GM19240 (cell line): Measurements from ENCODE around the gene RASSF6.
"Not testable (repeated sequence)": the region's sequence is repeated elsewhere in the genome, so short reads cannot be mapped to it uniquely, and the experiment has no call there.

Experiments used
- DNase-seq: peaks from one replicate; pipeline ENCODE4 v3.0.0; 2011; ENCODE audit warnings: low spot score; ENCODE audit not compliant: insufficient read length

RASSF6 gene, protein sequence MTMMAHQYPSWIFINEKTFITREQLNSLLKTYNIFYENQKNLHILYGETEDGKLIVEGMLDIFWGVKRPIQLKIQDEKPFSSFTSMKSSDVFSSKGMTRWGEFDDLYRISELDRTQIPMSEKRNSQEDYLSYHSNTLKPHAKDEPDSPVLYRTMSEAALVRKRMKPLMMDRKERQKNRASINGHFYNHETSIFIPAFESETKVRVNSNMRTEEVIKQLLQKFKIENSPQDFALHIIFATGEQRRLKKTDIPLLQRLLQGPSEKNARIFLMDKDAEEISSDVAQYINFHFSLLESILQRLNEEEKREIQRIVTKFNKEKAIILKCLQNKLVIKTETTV

DNA sequence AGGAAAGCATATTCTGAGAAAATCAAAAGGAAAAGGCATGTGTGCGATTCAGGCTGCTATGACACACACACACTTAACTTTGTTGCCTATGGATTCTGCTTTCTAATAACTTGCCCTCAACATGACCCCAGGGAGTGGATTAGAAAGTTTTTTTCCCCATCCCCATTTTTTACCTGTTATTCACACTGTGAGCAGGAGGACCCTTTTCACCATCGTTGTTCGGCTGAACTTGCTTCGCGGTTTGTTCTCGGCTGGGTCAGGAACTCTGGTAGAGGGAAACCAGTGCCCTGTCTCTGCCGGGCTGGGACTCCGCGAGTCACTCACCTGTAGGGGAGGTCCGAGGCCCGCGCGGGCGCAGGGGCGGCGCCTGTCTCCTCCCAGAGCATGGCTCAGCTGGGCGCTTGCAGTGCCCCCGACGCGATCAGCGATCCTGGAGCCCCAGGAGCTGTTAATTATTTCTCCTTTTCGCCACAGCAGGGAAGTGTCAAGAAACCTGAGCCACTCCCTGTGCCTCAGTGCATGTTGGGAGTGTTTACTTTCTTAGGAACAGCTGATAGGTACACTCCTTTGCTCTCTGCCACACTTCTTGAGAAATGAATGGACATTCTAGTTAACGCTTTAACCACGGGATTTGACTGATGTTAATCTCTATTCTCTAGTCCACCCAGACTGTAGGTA is at the start of gene RASSF6:
RASSF6 (minus strand) TSS at position 322 of the 678 bp plus-strand sequence. CDS start 8,641 bp downstream, outside the sequence.
- DNase-seq: no peak

DNA sequence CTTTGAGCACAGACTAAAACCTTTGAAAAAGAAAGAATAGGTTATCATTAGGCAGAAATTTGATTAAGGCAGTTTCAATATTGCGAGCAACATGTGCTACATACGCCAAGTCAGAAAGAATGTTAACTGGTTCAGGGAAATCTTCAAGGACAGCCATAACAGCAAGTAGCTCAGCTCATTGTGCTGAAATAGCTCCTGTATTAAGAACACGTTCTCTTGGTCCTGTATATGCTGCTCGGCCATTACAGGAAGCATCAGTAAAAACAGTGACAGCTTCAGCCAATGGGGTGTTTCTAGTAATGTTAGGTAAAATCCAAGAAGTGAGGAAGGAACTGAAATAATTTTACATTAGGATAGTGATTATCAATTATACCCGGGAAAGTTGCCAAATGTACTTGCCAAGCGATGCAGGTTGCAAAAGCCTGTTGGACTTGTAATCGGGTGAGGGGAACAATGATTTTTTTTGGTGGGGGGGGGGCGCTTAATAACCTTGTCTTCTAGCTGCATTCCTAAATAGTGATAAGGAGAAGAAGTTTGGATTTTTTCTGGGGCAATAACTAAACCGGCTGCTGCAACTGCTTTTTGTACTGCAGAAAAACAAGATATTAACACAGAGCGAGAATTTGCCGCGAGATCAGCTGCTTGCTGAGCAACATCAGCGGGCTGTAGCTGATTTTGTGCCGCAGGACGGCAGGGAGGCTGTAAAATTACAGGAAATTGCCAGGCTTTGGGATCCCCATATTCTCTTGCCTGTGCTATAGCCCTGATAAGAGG is 49.4 kb upstream of the RASSF6 start:
- no peak for DNase-seq

DNA sequence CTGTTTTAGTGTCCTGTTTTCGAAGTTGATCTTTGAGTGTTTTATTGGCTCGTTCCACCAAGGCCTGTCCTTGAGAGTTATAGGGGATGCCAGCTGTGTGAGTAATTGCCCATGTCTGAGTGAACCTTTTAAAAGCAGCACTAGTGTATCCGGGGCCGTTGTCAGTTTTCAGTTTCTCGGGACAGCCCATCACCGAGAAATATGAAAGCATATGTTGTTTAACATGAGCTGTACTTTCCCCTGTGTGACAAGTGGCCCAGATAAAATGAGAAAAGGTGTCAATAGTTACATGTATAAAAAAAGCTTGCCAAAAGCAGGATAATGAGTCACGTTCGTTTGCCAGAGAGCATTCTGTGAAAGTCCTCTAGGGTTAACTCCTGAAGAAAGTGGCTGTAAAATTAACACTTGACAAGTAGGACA is 48.6 kb upstream of the RASSF6 start:
- DNase-seq: no peak

DNA sequence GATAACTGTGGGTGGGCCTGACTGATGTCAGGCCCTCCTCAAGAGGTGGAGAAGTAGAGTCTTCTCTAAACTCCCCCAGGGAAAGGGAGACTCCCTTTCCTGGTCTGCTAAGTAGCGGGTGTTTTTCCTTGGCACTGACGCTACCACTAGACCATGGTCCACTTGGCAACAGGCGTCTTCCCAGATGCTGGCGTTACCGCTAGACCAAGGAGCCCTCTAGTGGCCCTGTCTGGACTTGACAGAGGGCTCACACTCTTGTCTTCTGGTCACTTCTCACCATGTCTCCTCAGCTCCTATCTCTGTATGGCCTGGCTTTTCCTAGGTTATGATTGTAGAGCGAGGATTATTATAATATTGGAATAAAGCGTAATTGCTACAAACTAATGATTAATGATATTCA is 45.7 kb upstream of the RASSF6 start:
- DNase-seq: not testable (repeated sequence)

DNA sequence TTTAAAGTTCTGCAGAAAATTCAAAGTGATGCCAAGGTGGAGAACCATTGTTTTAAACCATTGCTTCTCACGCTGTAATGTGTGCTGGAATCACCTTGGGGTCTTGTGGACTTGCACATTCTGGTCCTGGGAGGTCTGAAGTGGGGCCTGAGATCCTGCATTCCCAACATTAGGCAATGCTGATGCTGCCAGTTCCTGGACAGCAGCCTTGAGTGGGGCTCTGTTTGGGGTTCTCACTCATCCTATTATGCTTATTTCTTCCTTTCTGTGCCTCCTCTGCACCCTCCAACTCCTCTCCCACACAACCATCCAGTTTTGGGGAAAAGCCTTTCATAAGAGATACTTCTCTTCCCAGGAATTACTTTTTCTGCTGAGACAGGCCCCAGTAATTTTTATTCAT is 44.2 kb upstream of the RASSF6 start:
- no peak for DNase-seq

DNA sequence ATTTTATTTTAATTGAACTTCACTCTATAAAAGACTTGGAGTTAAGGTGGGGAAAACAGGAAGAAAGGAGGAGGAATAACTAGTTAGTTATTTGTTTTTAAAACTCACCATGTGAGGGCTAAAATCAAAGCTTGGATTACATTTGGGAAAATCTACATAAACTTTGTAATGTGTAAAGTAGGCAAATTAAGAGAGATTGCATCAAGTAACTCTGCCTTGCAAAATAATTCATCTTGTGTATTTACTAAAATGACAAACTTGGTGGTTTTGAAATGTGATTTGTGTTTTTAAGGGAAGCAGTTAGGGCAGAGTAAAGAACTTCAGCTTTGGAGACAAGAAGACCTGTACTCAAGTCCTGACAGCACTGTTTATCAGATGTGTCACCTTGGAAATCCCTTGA is 43.3 kb upstream of the RASSF6 start:
- no peak for DNase-seq

DNA sequence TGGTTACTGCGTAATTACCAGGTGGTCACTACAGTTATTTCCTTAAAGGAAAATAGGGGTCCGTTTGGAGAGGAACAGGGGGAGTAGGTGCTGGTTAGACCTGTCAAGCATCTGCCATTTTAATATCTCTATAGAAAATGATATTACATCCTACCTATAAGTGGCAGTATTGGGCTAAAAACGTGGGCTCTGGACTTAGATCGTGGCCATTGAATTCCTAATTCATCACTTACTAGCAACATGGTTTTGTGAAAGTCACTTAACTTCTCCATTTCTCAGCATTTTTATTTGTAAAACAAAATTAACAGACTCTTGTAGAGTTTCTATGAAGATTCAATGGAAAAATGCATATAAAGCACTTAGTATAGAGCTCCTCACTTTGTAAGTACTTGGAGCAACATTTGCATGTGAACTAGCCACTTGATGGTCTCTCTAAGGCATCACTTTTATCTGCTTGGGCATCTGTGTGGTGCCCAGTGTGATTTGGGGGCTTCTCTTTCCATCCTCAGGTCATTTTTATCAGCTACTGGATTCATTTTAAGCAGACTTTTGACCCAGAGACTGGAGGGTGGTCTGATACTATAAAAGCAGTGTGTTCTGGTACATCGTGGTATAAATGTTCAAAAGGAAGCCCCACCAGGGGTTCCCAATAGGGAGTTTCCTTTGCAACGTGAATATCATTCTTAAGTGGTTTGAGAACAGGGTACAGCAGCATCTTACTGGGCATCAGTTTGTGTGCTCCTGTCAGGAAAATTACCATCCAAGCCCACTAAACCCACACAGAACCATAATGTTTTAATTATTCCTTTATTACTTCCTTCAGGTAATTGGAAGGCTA is 42.7 kb upstream of the RASSF6 start:
- DNase-seq: no peak

DNA sequence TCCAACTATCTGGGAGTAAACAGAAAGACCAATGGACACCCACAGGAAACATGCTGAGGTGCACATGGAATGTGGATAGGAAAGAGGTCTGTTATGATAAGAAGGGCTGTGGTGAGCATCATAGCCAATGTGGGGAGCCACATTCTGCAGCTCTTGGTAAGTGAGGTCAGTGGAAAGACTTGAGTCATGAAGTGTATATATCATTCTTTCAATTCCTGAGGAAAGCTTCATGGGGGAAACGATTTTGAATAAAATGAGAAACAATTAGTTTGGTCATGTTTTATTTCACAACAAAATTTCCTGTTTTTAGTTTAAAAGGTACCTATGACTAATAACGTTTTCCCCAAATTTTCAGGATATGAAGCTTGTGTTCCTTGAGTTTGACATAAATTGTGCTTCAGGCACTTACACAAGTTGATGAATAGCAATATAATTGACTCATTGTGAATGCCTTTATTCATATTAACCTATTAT is 41.4 kb upstream of the RASSF6 start:
- no peak for DNase-seq

DNA sequence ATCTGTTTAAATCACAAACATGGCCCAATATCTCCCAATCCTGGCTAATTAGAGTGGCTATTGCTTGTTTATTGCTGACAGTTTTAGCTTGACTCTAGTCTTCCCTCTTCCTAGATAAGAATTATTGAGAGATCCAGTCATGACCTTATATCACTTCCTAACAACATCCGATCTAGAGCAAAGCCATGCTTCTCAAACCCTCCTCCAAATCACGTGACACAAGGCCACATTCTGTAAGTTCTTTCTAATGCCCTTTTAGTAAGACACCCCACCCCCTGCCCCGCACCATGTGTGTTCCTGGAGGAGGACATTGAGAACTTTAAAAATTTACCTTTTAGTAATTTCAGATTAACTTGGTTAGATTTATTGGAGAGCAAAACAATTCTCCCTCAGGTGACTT is 40.6 kb upstream of the RASSF6 start:
- no peak for DNase-seq

DNA sequence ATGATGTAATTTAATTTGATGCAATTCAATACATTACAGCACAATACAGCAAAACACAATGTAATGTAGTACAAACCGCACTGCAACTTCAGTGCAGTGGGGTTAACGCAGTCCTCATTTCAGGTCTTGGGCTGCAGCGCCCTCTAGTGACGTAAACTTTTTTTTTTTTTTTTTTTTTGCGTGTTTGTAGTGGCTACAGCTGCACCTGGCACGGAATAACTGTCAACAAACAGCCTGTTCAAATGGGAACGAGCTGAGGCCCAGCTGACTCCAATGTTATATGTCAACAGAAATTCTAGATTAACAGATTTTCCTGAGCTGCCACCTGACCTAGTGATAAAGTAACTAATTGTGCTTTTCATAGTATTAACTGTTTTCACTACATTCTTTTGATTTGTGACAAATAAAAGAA is 33.5 kb upstream of the RASSF6 start:
- DNase-seq: peak; percentile 35

DNA sequence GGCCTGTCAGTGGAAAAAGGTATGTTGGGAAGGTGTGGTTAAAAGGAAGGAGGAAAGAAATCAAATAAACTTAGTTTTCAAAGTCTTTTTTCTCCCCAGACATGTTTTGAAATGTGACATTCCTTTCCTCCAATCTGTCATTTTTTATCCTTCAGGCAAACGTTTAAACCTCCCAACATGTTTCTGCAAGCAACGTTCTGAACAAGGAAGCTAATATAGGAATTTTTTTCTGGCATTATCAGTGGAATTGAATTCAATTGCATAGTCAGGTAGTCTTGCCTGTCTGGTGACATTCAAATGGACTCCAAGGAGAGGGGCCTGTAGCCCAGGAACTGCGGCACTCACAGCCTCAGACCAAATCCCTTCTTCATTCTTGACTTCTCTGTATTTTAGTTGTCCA is 30.0 kb upstream of the RASSF6 start:
- DNase-seq: no peak

DNA sequence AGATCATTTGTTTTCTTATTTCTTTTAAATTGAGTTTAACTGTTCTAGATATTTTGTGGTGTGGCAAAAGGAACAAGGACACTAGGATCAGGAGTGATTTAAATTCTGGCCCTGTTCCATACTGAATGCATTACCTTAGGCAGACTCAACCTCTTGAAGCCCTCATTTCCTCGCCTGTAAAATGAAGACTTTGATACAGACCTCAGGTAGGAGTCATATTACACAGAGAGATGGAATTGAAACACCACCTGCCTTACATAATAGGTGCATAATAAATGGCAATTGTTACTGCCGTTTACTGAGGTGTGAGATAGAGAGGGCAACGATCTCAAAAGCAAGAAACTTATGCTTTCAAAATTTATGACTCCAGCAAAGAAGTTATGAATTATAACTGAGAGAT is 28.2 kb upstream of the RASSF6 start:
- DNase-seq: no peak

DNA sequence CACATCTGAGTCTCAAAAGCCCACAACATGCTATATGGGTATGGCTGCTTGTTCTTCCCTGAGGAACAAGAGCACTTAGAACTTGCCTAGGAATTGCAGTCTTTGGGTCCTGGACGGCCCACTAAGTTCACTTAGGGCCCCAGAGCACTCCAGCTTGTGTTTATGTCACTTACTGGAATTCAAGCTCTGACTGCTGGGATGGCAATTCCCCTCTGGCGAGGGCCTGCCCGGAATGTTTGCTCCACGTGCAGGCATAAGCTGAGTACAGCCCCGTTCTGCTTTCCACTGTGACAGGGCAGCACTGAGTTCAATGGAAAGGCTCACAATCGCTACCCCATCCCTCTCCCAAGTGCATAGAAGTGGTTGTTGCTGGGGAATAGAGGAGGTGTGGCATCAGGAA is 25.9 kb upstream of the RASSF6 start:
- no peak for DNase-seq

DNA sequence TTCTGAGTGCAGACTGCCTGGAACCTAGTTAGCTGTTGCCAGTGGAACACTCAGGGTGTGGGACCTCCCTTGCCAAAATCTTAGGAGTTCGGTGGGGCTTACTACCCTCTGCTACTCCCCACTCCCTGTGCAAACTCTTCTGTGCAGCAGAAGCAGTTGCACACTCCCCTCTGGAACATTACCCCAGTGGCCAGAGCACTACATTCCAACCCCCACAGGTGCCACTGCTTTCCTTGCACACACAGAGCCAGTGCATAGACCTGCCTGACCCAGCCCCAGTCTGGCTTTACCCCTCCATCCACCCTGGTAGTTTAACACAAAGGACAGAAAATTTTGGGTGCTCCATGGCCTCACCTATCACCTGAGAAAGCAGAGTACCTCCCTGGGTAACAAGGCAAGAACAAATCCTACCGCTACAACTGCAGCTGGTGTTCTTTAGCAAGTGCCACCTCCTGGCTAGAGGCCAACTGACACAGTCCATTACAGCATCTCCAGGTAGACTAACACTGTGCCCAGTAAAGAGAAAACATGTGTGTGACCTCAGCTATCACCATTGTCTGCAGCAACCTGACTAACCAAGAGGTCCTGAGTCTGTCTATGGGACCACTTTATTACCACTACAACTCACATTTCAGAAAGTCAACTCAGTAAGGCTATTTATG is 11.5 kb upstream of the RASSF6 start:
- no peak for DNase-seq

DNA sequence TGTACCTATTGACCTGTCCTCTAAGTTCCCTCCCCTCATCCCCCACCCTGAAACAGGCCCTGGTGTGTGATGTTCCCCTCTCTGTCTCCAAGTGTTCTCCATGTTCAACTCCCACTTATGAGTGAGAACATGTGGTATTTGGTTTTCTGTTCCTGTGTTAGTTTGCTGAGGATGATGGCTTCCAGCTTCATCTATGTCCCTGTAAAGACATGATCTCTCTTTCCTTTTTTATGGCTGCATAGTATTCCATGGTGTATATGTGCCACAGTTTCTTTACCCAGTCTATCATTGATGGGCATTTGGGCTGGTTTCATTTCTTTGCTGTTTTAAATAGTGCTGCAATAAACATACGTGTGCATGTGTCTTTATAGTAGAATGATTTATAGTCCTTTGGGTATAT is 8.6 kb upstream of the RASSF6 start:
- DNase-seq: not testable (repeated sequence)

DNA sequence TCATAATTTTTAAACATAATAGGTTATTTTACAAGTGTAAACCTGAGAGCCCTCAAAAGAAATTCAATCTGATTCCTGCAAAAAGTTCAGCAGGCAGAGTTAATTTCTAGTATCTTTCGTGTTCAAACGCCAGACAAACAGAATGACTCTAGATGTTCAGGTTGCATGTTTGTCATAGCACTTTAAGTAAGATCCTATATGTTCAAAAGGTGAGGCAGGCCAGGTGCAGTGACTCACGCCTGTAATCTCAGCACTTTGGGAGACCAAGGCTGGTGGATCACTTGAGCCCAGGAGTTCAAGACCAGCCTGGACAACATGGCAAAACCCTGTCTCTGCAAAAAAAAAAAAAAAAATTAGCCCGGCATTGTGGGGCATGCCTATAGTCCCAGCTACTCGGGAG is 1.1 kb upstream of the RASSF6 start:
- no peak for DNase-seq

DNA sequence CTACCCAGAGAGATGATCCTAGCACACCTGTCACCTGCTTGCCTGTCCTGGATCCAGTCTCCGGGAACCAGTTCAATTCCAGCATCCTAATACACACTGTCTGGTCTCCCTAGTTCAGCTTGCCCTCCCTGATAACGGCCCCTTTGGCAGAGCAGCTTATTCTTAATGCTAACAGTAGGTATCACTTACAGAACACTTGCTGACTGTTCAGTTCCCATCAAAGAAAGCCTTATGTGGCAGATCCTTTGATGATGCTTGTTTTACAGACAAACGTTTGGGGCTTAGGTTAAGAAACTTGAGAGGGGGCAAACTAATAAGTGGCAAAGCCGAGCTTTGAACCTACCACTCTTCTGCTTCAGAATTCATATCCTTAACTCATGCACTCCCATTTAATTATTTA is 890 bp downstream of the RASSF6 start:
- DNase-seq: no peak

DNA sequence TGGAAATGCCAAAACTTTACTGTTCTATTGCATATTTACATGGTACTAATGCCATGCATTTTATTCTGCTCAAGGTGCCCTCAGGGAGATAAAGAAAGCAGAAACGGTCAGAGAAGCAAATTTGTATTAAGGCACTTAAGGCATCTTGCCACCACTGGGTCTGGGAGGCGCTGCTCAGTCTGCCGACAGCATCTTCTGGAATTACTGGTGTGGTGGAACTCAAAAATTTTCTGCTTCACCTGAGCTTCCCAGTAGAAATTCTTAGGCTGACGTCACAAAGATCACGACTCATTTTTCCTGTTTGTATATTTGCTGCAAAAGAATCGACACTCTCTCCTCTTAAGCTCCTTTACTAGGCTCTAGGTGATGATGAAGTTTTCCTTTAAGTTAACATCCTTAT is 3.0 kb downstream of the RASSF6 start:
- DNase-seq: no peak

DNA sequence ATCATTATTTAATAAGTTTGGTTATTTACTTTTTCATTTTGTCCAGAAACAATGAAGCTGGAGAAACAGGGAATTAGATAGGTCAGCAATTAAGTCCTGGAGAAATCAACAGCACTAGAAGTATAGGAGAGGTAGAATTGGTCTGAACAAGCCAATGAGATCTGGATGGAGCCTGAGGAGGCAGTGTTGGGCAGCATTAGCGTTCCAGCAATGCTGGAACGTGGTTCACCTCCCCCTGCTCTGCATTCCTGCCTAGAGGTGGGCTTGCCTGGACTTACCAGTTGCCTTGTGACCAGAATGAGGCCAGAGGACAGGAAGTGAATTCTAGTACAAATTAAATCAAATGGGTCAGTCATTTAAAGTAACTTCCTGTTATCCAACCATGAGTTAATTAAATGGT is 4.6 kb downstream of the RASSF6 start:
- DNase-seq: no peak

DNA sequence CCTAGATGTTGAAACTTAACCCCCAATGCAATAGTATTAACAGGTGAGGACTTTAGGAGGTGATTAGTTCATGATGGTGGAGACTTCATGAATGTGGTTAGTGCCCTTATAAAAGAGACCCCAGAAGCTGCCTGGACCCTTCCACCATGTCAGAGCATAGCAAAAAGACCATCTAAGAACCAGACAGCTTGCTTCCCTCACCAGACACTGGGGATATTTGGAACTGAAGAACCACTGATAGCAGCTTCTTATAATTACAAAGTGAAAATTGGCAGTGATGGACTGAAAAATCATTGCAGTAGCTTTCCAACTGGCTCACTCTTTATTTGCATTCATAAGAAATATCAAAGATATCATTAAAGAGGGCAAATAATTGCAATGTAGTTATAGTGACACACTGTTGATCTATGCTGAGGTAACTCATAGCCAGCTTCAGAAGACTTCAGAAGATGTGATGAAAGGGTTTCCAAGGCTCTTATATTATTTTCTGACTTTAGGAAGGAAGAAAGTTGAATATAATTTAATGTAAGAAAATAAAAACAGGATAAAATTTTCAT is 5.8 kb downstream of the RASSF6 start:
- no peak for DNase-seq
